Fibroblast of upper back skin (primary cell): ENCODE results near the gene CLEC11A.
"Not testable (repeated sequence)": the region's sequence is repeated elsewhere in the genome, so short reads cannot be mapped to it uniquely, and the experiment has no call there.

ENCODE experiments used
- DNase-seq: peaks from one replicate; pipeline ENCODE4 v3.0.0-alpha.2; 2013

CLEC11A gene

DNA sequence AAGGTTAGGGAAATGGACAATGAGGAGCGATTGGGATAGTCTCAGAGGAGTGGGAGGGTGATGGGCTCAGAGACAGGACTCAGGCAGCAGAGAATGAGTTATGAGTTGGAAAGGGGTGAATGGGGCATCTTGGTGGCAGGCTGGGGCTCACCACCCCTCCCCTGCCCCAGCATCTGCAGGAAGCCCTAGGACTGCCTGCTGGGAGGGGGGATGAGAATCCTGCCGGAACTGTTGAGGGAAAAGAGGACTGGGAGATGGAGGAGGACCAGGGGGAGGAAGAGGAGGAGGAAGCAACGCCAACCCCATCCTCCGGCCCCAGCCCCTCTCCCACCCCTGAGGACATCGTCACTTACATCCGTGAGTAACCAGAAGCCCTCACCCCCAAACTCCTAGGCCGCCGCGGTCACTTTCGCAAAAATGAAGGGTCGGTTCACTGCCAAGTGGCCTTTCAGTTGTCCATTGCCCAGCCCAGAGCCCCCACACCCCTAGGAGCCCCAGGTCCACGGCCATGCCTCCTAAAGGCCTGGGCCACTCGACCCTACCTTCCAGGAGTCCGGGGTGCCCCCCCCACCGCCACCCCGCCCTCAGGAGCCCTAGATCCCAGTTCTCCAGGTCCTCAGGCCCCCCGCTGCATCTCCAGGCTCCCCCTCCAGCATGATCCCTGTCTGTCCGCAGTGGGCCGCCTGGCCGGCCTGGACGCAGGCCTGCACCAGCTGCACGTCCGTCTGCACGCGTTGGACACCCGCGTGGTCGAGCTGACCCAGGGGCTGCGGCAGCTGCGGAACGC lies 764 bp downstream of the CLEC11A start:
- DNase-seq: peak; percentile 20

DNA sequence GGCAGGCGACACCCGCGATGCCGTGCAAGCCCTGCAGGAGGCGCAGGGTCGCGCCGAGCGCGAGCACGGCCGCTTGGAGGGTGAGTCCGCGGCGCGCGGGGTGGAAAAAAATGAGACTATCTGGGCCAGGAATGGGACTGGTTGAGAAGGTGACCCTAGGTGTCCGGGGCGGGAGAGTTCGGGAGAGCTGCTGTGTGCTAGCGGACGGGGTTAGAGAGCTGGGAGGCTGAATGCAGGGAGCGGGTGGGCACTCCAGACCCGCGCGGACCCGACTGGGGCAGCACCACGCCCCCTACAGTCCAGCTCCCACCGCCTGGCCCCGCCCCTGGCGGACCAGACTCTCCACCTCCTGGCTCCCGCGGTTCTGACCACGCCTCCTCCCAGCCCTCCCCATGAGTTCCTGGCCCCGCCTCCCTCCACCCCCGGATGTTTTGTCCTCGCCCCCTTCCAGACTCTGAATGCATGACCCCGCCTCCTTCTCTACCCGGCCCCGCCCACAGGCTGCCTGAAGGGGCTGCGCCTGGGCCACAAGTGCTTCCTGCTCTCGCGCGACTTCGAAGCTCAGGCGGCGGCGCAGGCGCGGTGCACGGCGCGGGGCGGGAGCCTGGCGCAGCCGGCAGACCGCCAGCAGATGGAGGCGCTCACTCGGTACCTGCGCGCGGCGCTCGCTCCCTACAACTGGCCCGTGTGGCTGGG lies 1.5 kb downstream of the CLEC11A start:
- DNase-seq: peak; percentile 99

DNA sequence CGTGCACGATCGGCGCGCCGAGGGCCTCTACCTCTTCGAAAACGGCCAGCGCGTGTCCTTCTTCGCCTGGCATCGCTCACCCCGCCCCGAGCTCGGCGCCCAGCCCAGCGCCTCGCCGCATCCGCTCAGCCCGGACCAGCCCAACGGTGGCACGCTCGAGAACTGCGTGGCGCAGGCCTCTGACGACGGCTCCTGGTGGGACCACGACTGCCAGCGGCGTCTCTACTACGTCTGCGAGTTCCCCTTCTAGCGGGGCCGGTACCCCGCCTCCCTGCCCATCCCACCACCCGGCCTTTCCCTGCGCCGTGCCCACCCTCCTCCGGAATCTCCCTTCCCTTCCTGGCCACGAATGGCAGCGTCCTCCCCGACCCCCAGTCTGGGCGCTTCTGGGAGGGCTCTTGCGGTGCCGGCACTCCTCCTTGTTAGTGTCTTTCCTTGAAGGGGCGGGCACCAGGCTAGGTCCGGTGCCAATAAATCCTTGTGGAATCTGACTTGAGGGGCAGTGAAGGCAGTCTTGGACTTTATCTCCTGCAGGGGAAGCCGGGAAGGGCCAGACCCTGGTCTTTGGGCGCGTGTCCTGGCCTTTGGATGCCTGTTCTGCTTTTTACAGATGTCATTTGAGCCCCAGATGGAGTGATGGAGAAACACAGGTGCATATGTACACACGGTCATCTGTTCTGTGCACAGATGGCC lies 2.2 kb downstream of the CLEC11A start:
- no peak for DNase-seq

DNA sequence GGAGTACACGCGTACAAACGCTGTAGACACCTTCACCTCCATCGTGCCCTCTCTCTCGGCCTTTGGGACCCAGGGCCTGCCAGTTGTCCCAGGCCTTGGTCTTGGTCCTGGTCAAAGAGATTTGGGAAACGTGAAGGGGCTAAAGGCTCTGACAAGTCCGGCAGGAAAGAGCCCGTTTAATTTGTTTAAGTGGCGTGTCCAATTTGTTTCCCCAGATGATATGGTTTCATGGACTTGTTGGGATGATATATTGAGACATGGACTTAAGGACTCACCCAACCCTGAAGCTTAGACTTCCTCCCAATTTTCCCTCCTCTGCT lies 2.7 kb downstream of the CLEC11A start:
- no peak for DNase-seq

DNA sequence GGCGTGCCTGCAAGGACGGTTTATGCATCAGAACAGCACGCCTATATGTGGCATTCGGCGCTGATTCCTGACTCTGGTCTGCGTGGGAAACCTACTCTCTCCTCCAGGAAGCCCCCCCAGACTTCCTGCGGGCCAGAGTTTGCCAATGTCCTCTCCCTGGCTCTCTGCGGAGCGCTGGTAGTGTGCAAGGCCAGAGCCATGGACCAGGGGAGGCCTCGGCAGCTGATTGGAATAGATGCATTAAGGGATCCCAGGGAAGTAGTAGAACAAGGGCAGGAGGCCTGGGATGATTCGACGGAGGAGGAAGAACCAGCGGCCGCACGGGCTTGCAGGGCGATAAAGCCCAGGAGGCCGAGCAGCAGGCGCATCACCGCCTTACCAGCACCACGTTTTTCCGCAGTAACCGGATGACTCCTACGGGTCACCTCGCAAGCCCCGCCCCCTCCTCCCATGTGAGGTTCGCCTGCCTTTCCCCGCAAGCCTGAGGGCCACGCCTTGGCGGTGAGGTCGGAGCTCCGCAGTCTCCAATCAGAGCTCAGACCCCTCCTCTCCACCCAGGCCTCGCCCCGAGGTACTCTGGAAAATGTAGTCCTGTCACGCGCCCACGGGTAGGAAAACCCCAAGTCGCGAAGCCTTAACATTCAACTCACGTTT lies 5.0 kb downstream of the CLEC11A start:
- DNase-seq: peak; percentile 81

DNA sequence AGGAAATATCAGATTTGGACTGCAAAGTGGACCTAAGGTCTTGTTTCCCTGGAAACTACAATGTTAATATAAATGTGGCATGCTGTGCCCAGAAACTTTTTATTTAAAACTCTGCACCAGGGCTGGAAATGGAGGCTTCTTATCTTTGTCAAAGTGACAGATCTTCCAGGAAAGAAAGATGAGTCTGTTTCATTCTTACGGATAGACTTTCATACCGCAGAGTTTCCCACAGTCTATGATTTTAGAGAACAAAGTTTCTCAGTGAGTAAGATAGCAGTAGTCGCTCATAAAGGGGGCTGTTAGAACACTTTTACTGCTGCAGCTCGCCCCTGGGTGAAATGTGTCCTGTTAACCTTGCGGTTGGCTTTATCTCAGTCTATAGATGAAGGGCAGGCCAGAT lies 6.7 kb downstream of the CLEC11A start:
- no peak for DNase-seq

DNA sequence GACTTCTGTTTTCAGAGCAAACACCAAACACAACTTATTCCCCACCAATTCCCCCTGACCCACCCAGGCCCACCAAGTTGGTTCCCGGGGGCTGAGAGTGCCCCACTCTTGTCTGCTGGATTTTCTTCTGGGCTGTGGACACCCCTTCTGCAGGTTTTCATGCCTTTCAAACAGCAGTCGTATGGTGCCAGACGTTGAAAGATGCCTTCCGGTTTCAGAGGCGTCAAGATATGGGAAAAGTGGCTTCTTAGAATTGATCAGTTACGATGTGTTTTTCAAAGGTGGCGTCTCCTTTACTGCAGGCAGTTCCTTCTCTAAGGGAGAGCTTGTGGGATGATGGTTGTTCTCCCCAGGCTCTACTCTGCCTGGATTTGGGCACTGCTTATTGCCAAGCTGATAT lies 12.7 kb downstream of the CLEC11A start:
- DNase-seq: no peak

DNA sequence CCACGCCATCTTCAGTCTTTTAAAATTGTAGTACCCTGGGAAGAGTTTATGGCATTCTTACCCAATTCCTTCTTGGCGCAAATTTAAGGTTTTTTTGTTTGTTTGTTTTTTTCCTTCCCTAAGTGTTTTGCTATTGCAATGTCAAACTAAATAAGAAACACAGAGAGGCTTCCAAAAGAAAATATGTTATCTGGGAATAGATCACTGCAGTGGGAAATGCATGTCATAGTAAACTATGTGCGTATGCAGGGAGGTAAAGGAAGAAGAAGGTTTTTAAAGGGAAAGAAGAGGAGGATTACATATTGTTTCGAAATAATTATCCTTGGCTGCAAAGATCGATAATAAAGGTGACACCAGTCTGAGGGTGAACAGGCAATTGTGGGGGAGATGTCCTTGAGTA lies 13.2 kb downstream of the CLEC11A start:
- no peak for DNase-seq

DNA sequence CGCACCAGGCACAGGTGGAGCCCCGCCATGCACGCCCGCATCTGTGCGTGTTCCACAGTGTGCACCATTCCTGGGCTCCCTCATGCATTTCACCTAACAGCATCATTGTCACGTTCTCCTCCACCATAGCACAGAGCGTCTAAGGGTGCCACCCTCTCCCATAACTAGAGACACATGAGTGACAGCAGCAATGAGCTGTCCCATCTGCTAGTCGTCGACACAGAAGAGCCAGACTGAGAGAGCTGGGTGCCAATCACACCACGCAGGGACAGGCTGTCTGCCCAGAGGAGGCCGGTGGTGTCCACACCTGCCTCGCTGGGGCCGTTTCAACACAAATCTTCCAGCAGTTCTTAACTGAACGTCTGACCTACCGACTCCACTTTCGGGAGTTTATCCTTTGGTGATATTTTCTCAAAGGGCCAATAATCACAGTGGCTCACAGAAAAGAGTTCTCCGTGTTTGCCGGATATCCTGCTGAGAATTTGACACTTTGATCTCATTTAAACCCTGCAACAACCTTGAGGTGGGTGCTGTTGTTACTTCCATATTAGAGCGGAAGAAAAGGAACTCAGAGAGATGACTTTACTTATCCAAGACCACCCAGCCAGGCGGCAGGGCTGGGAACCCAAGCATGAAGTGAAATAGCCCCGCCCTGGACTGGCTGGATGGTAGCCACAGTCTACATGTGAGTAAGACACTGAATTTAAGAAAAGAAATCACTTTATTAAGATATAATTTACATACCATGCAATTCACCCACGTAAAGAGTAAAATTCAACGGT lies 16.2 kb downstream of the CLEC11A start:
- DNase-seq: no peak

DNA sequence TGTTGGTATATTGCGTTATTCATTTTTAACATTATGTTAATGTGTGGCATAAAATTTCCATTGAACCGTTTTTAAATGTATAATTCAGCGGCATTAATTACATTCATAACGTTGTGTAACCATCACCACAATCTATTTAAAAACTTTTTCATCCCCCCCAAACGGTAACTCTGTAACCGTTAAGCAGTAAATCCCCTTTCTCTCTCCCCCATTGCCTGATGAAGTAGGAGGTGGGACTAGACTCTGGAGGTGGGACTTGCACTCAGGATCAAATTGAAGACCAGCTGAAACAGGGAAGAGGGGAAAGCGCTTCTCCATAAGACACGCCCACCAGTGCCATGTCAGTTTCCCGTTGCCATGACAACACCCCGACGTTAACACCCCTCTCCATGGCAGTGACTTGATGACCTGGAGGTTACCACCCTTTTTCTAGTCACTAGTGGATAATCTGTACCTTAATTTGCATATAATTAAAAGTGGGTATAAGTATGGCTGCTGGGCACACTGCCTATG lies 16.8 kb downstream of the CLEC11A start:
- DNase-seq: no peak

DNA sequence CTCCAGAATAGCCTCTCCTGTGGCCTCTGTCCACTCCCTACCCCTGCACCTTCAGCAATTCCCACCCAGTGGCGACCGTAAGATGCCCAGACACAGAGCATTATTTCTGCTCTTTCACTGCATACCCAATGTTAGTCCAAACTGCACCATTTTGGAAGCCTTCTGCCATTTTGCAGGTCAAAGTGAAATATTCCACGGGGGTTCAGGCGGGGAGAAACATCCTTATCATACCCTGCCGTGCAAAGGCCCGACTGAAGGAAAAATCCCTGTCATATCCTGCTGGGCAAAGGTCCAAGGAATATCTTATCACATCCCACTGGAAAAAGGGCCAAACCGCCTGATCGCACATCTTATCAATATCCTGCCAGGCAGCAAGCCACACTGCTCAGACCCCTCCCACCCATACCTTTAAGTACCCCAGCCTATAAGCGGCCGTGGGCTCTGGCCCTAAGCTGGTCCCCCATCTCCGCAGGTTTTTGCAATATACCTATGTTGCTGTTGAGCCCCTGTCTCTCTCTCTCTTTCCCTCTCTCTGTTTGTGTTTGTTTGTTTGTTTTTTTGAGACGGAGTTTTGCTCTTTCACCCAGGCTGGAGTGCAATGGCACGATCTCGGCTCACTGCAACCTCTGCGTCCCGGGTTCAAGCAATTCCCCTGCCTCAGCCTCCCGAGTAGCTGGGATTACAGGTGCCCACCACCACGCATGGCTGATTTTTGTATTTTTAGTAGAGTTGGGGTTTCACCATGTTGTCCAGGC lies 18.2 kb downstream of the CLEC11A start:
- DNase-seq: no peak

DNA sequence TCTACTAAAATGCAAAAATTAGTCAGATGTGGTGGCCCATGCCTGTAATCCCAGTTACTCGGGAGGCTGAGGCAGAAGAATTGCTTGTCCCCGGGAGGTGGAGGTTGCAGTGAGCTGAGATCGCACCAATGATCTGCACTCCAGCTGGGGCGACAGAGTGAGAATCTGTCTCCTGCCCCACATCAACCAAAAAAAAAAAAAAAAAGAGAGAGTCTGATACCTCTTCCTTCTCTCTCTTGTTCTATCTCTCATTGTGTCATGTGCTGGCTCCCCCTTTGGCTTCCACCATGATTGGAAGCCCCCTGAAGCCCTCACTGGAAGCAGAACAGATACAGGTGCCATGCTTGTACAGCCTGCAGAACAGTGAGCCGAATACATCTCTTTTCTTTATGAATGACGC lies 20.4 kb downstream of the CLEC11A start:
- no peak for DNase-seq

DNA sequence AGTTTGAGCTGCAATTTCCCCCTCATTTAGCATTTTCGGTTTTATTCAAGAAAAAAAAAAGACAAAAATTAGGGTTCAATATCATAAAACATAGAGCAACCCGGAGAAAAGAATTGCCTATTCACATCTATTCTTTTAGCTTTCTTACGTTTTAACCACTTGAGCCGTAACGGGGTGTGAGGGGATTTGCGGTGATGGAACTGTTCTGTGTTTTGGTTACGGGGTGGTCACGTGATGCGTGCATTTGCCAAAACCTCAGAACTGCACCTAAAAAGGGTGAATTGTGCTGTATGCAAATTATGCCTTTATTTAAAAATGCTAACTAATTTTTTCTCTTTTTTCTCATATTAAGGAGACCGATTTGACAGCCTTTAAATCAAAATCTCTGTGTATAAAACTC lies 22.1 kb downstream of the CLEC11A start:
- DNase-seq: no peak

DNA sequence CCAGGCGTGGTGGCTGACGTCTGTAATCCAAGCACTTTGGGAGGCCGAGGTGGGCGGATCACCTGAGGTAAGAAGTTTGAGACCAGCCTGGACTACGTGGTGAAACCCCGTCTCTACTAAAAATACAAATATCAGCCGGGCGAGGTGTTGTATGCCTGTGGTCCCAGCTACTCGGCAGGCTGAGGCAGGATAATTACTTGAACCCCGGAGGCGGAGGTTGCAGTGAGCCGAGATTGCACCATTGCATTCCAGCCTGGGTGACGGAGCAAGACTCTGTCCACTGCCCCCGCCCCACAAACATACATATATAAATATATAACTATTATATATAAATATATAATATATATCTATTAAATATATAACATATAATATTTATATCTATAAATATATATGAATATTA lies 24.0 kb downstream of the CLEC11A start:
- not testable (repeated sequence) for DNase-seq

DNA sequence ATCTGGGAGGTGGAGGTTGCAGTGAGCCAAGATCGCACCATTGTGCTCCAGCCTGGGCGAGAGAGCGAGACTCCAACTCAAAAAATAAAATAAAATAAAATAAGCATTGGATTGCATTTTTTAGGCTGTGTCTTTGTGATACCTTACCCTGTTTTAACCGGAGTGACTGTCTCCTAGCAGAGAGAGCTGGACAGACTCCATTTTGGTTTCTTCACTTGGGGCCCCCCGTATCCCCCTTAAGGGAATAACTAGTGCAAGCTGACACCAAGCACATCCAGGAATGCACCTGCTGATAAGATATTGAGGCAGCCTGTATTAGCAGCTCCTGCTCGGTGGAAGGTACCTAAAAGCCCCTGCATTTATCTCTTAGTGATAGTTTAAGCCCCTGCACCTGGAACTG lies 26.3 kb downstream of the CLEC11A start:
- DNase-seq: no peak

DNA sequence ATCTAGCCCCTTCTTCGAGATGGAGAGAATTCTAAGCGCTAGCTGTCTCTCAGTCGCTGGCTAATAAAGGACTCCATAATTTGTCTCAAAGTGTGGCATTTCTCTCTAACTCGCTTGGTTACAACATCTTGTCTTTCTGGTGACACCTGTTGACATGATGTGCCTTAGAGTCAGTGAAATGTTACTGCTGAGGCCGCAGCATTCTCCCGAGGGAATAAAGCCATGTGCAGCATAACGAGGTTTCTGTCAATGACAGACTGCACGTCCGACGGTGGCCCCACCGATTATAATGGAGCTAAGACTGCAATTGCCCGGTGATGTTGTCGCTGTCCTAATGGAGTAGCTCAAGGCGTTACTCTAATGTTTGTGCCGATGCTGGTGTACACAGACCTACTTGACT lies 26.8 kb downstream of the CLEC11A start:
- DNase-seq: no peak

DNA sequence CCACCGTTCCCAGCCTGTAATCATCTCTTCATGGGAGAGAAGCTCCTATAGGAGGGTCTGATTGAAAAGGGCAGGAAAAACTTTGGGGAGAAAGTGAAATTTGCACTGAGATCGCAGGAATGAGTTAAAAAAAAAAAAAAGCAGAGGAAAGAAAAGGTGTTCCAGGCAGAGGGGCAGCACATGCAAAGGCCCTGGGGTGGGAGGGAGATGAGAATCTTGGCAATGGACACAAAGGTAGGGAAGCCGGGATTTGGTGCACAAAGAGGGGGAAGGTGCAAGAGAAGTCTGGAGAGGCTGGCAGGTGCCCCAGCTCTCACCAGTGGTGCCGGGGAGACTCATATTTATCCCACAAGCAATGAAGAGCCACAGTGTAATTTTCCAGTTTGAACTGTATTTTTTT lies 30.7 kb downstream of the CLEC11A start:
- DNase-seq: no peak

DNA sequence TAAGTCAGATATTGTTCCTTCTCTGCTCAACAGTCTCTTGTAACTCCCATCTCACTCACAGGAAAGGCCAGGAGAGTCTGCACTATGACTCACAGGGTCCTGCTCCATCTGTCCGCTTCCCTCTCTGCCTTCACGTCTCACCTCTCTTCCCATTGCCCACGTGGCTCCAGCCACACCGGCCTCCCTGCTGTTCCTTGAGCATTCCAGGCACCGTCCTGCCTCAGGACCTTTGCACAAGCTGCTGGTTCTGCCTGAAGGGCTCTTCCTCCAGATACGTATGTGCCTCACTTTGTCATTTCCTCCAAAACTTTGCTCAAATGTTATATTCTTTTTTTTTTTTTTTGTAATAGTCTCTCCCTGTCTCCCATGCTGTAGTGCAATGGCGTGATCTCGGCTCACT lies 33.1 kb downstream of the CLEC11A start:
- DNase-seq: not testable (repeated sequence)

DNA sequence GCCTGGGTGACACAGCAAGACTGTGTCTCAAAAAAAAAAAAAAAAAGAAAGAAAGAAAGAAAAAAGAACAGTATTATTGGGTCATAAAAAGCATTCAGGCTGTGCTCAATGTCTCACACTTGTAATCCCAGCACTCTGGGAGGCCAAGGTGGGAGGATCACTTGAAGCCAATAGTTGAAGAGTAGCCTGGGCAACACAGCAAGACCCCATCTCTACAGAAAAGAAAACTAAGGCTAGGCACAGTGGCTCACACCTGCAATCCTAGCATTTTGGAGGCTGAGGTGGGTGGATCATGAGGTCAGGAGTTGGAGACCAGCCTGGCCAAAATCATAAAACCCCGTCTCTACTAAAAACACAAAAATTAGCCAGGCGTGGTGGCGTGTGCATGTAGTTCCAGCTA lies 34.5 kb downstream of the CLEC11A start:
- not testable (repeated sequence) for DNase-seq

DNA sequence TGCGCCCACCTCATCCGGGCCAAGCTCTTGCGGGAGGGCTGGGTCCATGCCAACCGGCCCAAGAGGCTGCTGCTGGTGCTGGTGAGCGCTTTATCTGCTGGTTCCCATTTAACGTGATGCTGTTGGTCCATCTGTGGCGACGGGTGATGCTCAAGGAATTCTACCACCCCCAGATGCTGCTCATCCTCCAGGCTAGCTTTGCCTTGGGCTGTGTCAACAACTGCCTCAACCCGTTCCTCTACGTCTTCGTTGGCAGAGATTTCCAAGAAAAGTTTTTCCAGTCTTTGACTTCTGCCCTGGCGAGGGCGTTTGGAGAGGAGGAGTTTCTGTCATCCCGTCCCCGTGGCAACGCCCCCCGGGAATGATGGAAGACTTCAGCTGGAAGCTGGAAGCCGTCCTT lies 35.9 kb downstream of the CLEC11A start:
- DNase-seq: not testable (repeated sequence)

DNA sequence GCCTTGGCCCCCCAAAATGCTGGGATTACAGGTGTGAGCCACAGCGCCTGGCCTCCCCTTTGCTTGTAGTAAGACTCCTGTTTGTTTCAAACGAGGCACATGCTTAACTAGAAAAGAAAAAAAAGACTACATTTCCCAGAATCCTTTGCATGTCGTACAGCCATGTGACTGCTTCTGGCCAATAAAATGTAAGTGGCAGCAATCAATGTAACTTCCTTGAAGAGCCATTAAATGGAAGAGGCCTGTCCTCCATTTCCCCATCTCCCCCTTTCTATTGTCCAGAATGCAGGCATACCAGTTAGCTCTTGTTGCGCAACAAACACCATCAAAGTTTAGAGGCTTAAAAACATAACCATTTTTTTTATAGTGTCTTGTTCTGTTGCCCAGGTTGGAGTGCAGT lies 36.7 kb downstream of the CLEC11A start:
- peak; percentile 8 for DNase-seq

DNA sequence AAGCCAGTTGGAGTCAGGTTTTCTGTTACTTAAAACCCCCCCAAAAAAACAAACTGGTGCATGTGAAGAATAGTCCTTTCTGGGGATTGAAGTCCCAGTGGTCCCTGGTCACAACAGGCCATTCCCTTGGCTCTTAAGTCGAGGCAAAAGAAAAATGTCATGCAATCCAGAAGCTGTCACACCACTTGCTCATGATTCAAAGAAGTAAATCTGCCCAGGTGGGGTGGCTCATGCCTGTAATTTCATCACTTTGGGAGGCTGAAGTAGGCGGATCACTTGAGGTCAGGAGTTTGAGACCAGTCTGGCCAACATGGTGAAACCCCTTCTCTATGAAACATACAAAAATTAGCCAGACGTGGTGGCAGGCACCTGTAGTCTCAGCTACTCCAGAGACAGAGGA lies 38.3 kb downstream of the CLEC11A start:
- not testable (repeated sequence) for DNase-seq
